AG09309 (cell line): ENCODE data around the gene SLC32A1.

Experiments used
- DNase-seq: peaks from one replicate; pipeline ENCODE4 v3.0.0-alpha.2; 2010; ENCODE audit warnings: low read depth
- H3K4me3 ChIP-seq: 2 replicates; pipeline ENCODE4 v1.5.1; 2011; ENCODE audit warnings: mild to moderate bottlenecking, low read depth, low read length, moderate library complexity; ENCODE audit not compliant: control insufficient read depth
- CTCF ChIP-seq: IDR thresholded peaks from 2 replicates; pipeline ENCODE4 v1.5.1; 2011; ENCODE audit warnings: mild to moderate bottlenecking, low read depth, low read length, inconsistent platforms; ENCODE audit not compliant: insufficient read depth, control insufficient read depth; ENCODE audit errors: missing control alignments

Gene SLC32A1

GRCh38 chr20:38732981-38733380 is 8.7 kb downstream of the SLC32A1 start:
- no peak for TF ChIP-seq CTCF
- no peak for DNase-seq
- H3K4me3 ChIP-seq: no peak overlapping the region

- no peak for DNase-seq
- TF ChIP-seq CTCF: no peak
- H3K4me3 ChIP-seq: no peak overlapping the region
Observed at GRCh38 chr20:38735172-38735571, 10.9 kb downstream of the SLC32A1 start.

GRCh38 chr20:38737887-38738286 is 13.6 kb downstream of the SLC32A1 start:
- H3K4me3 ChIP-seq: no peak overlapping the region
- DNase-seq: no peak
- TF ChIP-seq CTCF: no peak

GRCh38 chr20:38745757-38746156 is 21.5 kb downstream of the SLC32A1 start:
- H3K4me3 ChIP-seq: no peak overlapping the region
- TF ChIP-seq CTCF: no peak
- DNase-seq: no peak

- no peak for DNase-seq
- peak overlapping the region; percentile 19 for H3K4me3 ChIP-seq
- no peak for TF ChIP-seq CTCF
Observed at GRCh38 chr20:38747495-38748096, 23.3 kb downstream of the SLC32A1 start.

GRCh38 chr20:38748097-38748860 is 24.0 kb downstream of the SLC32A1 start, which contains the start of gene ACTR5:
Gene ACTR5 (plus strand): TSS chr20:38748460. CDS start chr20:38748479, 19 bp downstream.
- no peak for TF ChIP-seq CTCF
- peak within 1 kb of the TSS; percentile 79 for H3K4me3 ChIP-seq
- DNase-seq: peak; percentile 42
